ENCODE results near the gene MAGEF1. TPM values are rescaled to one million over a fixed set of nuclear protein-coding genes. Genes with fewer than 3 reads are reported as not detected.

The MAGEF1 gene
- total RNA-seq, 1 experiment from 2014 or later: 31.9 TPM

- no peak overlapping the region for H2BK5ac ChIP-seq (ENCODE audit: insufficient read length, low read length)
- H3K4ac ChIP-seq (ENCODE audit: low read depth, low read length): no peak overlapping the region
- no peak overlapping the region for H3K18ac ChIP-seq (ENCODE audit: insufficient read length, low read depth, low read length)
- H3K9ac ChIP-seq (ENCODE audit: extremely low read depth, insufficient read length, low read length): no peak overlapping the region
- no peak overlapping the region for H3K23ac ChIP-seq (ENCODE audit: insufficient read length, low read depth, low read length)
- H3K4me1 ChIP-seq (ENCODE audit: insufficient read depth, low read length): no peaks in the 10 kb centered on the region
- WGBS (ENCODE audit: extremely low coverage, insufficient read length, low lambda C conversion rate): no CpG with 5 or more reads among the region's 3 CpGs
- H2BK12ac ChIP-seq (ENCODE audit: insufficient read length, low read depth, low read length): no peak overlapping the region
- H3K79me2 ChIP-seq (ENCODE audit: insufficient read depth, low read length): no peaks in the 10 kb centered on the region
- Mint-ChIP-seq H3K36me3 (ENCODE audit: insufficient read depth in 1 of 3, low read depth in 3 of 3) (no peaks in the 10 kb centered on the region), H3K27me3 (ENCODE audit: low read depth) (peaks cover 5% of the 10 kb centered on the region), H3K27ac (no peak overlapping the region), H3K9me3 (no peaks in the 10 kb centered on the region), H3K4me3 (no peak overlapping the region), H3K4me1 (peaks cover 11 to 16% of the 10 kb centered on the region in 2 experiments)
- H2BK20ac ChIP-seq (ENCODE audit: low read depth, low read length, poor library complexity, severe bottlenecking): no peak overlapping the region
- no peak overlapping the region for H2AFZ ChIP-seq (ENCODE audit: low read length)
- no peak overlapping the region for H2BK15ac ChIP-seq (ENCODE audit: low read depth, low read length)
- no peak for DNase-seq
- H3K4me2 ChIP-seq (ENCODE audit: insufficient read depth, insufficient read length, low read length): no peak overlapping the region
- no peak overlapping the region for H2BK120ac ChIP-seq (ENCODE audit: low read depth, low read length, poor library complexity, severe bottlenecking)
- no peak overlapping the region for H4K91ac ChIP-seq (ENCODE audit: insufficient read length, low read depth, low read length)
- no peaks in the 10 kb centered on the region for H3K27me3 ChIP-seq (ENCODE audit: insufficient read depth, low read length)
- H3K23me2 ChIP-seq (ENCODE audit: insufficient read length, low read depth, low read length, poor library complexity, severe bottlenecking): no peaks in the 10 kb centered on the region
- no peak overlapping the region for H3K27ac ChIP-seq (ENCODE audit: insufficient read length, low read depth, low read length)
- no peak for TF ChIP-seq CTCF (conservative IDR thresholded peaks at IDR 0.05)
- H3K14ac ChIP-seq (ENCODE audit: insufficient read depth, low read length): no peak overlapping the region
- no peaks in the 10 kb centered on the region for H4K20me1 ChIP-seq (ENCODE audit: control insufficient read depth, insufficient read depth, insufficient read length)
- no peak overlapping the region for H2AK5ac ChIP-seq (ENCODE audit: insufficient read length, low read length)
- no peak overlapping the region for H3T11ph ChIP-seq (ENCODE audit: low read length)
- no peak overlapping the region for H4K8ac ChIP-seq (replicated peaks; ENCODE audit: insufficient read length, low read depth, low read length)
- H3K56ac ChIP-seq (ENCODE audit: insufficient read length, low read depth, low read length): no peak overlapping the region
- no peaks in the 10 kb centered on the region for H3K9me3 ChIP-seq (ENCODE audit: control insufficient read depth, low read depth, low read length)
- H4K5ac ChIP-seq (ENCODE audit: insufficient read length, low read depth, low read length): no peak overlapping the region
- no peaks in the 10 kb centered on the region for H3K79me1 ChIP-seq (ENCODE audit: insufficient read depth, low read depth, low read length, poor library complexity, severe bottlenecking)
Measured at GRCh38 chr3:184737063-184737462, 25.2 kb upstream of the MAGEF1 start.
